Thymus (tissue), 11 donors: ENCODE results near the gene ATN1. TPM values are rescaled to one million over a fixed set of nuclear protein-coding genes. Genes with fewer than 3 reads are reported as not detected.
A peak's percentile ranks its signal among the peaks of the same experiment; 100 is the strongest.

Source experiments
- DNase-seq, 9 donors: peaks; one replicate each; pipeline ENCODE4 v3.0.0-alpha.2; 2013; ENCODE audit warnings: low spot score in 9 of 9, low read depth in 6 of 9, missing footprints in 1 of 9
- H3K27ac ChIP-seq, 2 donors: one replicate each; pipeline ENCODE4 v1.5.1; 2013; ENCODE audit warnings: control low read depth in 1 of 2, low read depth in 1 of 2, low read length in 1 of 2, mild to moderate bottlenecking in 1 of 2, moderate library complexity in 1 of 2
- H3K27me3 ChIP-seq, 2 donors: one replicate each; pipeline ENCODE4 v1.5.1; 2013; ENCODE audit warnings: low read length in 1 of 2; ENCODE audit not compliant: control insufficient read depth in 2 of 2, insufficient read depth in 1 of 2
- H3K36me3 ChIP-seq, 2 donors: one replicate each; pipeline ENCODE4 v1.5.1; 2013; ENCODE audit warnings: low read length in 1 of 2, mild to moderate bottlenecking in 1 of 2, moderate library complexity in 1 of 2; ENCODE audit not compliant: control insufficient read depth in 2 of 2, insufficient read depth in 2 of 2
- H3K4me1 ChIP-seq, 2 donors: one replicate each; pipeline ENCODE4 v1.5.1; 2013; ENCODE audit warnings: low read length in 2 of 2; ENCODE audit not compliant: control insufficient read depth in 2 of 2, insufficient read depth in 2 of 2
- H3K4me3 ChIP-seq, 2 donors: one replicate each; pipeline ENCODE4 v1.5.1; 2013; ENCODE audit warnings: low read length in 2 of 2, control low read depth in 1 of 2, mild to moderate bottlenecking in 1 of 2
- H3K9me3 ChIP-seq, 2 donors: one replicate each; pipeline ENCODE4 v1.5.1; 2013; ENCODE audit warnings: low read length in 1 of 2, mild to moderate bottlenecking in 1 of 2; ENCODE audit not compliant: control insufficient read depth in 2 of 2, insufficient read depth in 1 of 2
- WGBS: extraction: QIAGEN DNeasy Blood & Tissue Kit; methylation state at CpG from one replicate; pipeline ENCODE4 v1.1.7; 2013; 5-methylcytosine and 5-hydroxymethylcytosine counted together
- polyA plus RNA-seq: library from polyadenylated mRNA; stranded (reverse); fragments of 200-250 nt; gene quantifications from one replicate; pipeline ENCODE4 v1.2.3, GENCODE V29; 2013
- total RNA-seq: library from RNA; stranded (reverse); fragments of 120-200 nt; gene quantifications from one replicate; pipeline ENCODE4 v1.2.4, GENCODE V29; 2013
- donor health status: healthy.

Gene ATN1
- total and polyA plus RNA-seq, 2 donors: 1.6 to 30.3 TPM

- no peaks in the 10 kb centered on the region for H3K4me1 ChIP-seq
- no peaks in the 10 kb centered on the region for H3K9me3 ChIP-seq
- WGBS: 99% methylated on average over 4 of the region's 4 CpGs
- H3K36me3 ChIP-seq: peaks cover 77 to 89% of the 10 kb centered on the region in 2 donors
- H3K4me3 ChIP-seq: no peak overlapping the region
- H3K27me3 ChIP-seq: no peaks in the 10 kb centered on the region
- no peak for DNase-seq
- no peak overlapping the region for H3K27ac ChIP-seq
Measured at GRCh38 chr12:6980075-6980474, 52.3 kb downstream of the ATN1 start.

DNA sequence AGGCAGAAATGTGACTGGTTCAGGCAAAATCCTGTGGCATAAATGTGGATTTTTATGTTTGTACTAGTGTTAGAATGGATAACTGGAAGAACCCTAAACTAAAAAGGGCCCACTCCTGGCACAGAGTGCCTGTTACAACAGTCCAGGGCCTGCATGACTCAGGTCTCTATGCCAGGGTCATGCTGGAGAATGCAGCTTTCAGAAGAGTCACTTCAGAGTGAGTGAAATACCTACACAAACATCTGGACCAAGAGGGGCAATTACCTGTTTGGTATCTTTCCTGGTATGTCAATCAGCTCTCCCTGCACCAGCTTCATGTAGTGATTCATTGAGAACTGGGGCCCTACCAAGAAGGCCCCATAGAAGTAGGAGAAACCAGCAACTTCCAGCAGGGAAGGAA, 53.0 kb downstream of the ATN1 start:
- no peaks in the 10 kb centered on the region for H3K4me1 ChIP-seq
- no peaks in the 10 kb centered on the region for H3K27me3 ChIP-seq
- no peak overlapping the region for H3K27ac ChIP-seq
- H3K9me3 ChIP-seq: no peaks in the 10 kb centered on the region
- peaks cover 70 to 85% of the 10 kb centered on the region in 2 donors for H3K36me3 ChIP-seq
- no peak for DNase-seq
- no peak overlapping the region for H3K4me3 ChIP-seq

DNA sequence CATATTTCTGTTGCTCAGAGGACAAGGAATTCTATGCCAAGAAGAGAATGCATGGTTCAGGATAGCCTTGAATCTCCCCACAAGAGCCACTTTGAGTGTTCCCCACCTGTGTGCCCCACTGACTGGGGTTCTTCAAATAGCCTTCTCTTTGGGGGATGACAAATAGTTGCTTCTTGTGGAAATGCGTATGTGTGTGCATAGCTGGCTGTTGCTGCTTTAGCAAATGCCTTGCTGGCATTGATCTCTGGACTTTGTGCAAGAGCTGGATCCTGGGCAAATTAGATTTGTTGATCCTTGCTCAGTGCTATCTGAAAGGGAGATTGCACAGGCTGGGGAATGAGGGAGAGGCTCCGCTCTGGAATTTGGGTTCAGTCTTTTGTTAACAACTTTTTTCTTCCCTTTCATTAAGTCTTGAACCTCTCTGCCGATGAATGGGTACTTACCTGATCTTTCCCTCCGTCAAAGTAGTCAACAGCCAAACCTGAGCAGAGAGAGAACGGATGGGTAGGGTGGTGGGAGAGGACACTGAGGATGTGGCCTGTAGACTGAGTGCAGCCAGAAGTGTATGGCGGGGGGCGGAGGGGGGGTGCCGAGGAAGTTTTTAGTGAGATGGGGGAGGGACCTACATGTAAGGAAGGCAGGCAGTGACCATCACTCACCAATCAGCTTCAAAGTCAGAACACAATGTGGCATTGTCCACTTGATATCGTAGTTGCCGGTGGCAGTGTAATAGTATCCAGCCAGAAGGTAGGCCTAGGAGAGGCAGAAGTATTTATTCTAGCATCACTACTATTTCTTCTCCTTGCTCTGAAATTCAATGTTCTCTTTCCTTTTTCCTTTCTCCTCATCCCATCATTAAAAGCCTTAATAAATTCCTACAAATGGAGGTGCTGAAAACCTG, 53.6 kb downstream of the ATN1 start:
- Histone ChIP-seq H3K27ac (no peak overlapping the region), H3K4me1 (no peaks in the 10 kb centered on the region), H3K27me3 (no peaks in the 10 kb centered on the region), H3K9me3 (no peaks in the 10 kb centered on the region), H3K4me3 (no peak overlapping the region), H3K36me3 (peaks cover 64 to 82% of the 10 kb centered on the region in 2 donors)
- DNase-seq: no peak
- WGBS: 96% methylated on average over 10 of the region's 10 CpGs

DNA sequence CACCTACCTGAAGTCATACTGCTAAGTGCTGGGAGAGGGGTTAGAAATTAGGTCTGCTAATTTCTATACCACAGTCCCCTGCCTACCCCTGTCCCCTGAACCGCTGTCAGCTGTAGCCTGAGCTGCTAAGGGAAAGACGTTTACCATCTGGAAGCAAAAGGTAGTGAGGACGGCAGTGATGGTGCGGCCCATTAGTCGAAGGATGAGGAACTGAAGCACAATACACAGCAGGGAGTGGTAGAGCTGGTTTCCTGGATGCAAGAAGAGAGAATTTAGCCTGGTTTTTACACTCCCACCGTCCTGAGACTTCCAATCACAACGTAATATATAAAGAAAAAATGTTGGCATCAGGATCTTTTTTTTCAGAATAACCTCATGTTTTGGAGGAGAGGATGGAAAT, 54.8 kb downstream of the ATN1 start:
- no peaks in the 10 kb centered on the region for H3K27me3 ChIP-seq
- no peak for DNase-seq
- 98% methylated on average over 7 of the region's 7 CpGs for WGBS
- H3K36me3 ChIP-seq: peaks cover 56 to 70% of the 10 kb centered on the region in 2 donors
- H3K9me3 ChIP-seq: no peaks in the 10 kb centered on the region
- H3K4me3 ChIP-seq: no peak overlapping the region
- no peak overlapping the region for H3K27ac ChIP-seq
- no peaks in the 10 kb centered on the region for H3K4me1 ChIP-seq

DNA sequence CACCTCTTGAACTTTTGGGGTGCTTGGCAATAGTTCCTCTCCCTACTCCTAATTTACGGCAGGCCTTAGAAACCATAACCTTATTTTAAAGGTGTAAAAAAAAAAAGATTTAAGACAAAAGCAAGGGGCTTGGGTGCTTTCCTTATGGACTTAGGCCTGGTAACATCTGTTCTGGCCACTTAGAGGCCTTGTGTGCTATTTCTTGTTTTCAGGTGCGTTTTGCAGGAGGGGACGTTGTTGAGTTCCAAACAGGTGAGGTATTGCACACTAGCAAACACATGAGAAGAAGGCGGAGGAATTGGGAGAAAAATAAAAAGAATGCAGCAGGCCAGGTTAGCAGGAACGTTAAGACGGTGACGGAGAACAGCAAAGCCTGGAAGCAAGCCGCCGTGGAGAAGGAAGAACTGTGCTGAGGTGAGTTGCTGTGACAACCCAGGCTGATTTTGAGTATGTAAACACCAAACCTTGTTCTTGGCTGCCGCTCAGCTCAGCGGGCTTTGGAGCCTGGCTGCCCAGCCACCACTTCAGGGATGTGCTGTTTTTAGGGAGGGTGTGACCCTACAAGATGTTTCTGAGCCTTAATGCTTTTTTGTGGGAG, 60.3 kb downstream of the ATN1 start:
- Histone ChIP-seq H3K27me3 (no peaks in the 10 kb centered on the region), H3K4me1 (no peaks in the 10 kb centered on the region), H3K27ac (peak overlapping the region in 1 of 2 donors; percentile 64), H3K36me3 (peaks cover 14 to 28% of the 10 kb centered on the region in 2 donors), H3K9me3 (peaks cover 0 to 1% of the 10 kb centered on the region in 2 donors), H3K4me3 (no peak overlapping the region)
- DNase-seq: no peak
- 92% methylated on average over 11 of the region's 11 CpGs for WGBS

Other genes starting within 250 kb of the ATN1 start
- 17.2 TPM for gene ZNF384, start 238.6 kb upstream of the ATN1 start, total RNA-seq
- gene ZNF384, start 238.6 kb upstream of the ATN1 start, polyA plus RNA-seq: 39.3 TPM
- 0.09 TPM for gene PIANP, start 227.1 kb upstream of the ATN1 start, total RNA-seq
- 0.23 TPM for gene PIANP, start 227.1 kb upstream of the ATN1 start, polyA plus RNA-seq
- gene COPS7A, start 203.9 kb upstream of the ATN1 start, total RNA-seq: 28.0 TPM
- gene COPS7A, start 203.9 kb upstream of the ATN1 start, polyA plus RNA-seq: 39.8 TPM
- gene MLF2, start 174.8 kb upstream of the ATN1 start, total RNA-seq: 69.5 TPM
- 131 TPM for gene MLF2, start 174.8 kb upstream of the ATN1 start, polyA plus RNA-seq
- 21.9 TPM for gene PTMS, start 161.6 kb upstream of the ATN1 start, total RNA-seq
- 186 TPM for gene PTMS, start 161.6 kb upstream of the ATN1 start, polyA plus RNA-seq
- 1.5 TPM for gene LAG3, start 155.4 kb upstream of the ATN1 start, total RNA-seq
- gene LAG3, start 155.4 kb upstream of the ATN1 start, polyA plus RNA-seq: 4.8 TPM
- 91.9 TPM for gene CD4, start 138.4 kb upstream of the ATN1 start, total RNA-seq
- gene CD4, start 138.4 kb upstream of the ATN1 start, polyA plus RNA-seq: 50.9 TPM
- 1.4 TPM for gene GPR162, start 106.1 kb upstream of the ATN1 start, total RNA-seq
- gene GPR162, start 106.1 kb upstream of the ATN1 start, polyA plus RNA-seq: 4.4 TPM
- gene P3H3, start 99.6 kb upstream of the ATN1 start, total RNA-seq: 1.0 TPM
- 4.4 TPM for gene P3H3, start 99.6 kb upstream of the ATN1 start, polyA plus RNA-seq
- gene GNB3, start 87.0 kb upstream of the ATN1 start, total RNA-seq: 0.14 TPM
- 1.3 TPM for gene GNB3, start 87.0 kb upstream of the ATN1 start, polyA plus RNA-seq
- 44.3 TPM for gene CDCA3, start 76.7 kb upstream of the ATN1 start, total RNA-seq
- 5.9 TPM for gene CDCA3, start 76.7 kb upstream of the ATN1 start, polyA plus RNA-seq
- 61.1 TPM for gene USP5, start 75.8 kb upstream of the ATN1 start, total RNA-seq
- 32.2 TPM for gene USP5, start 75.8 kb upstream of the ATN1 start, polyA plus RNA-seq
- 628 TPM for gene TPI1, start 60.4 kb upstream of the ATN1 start, total RNA-seq
- 282 TPM for gene TPI1, start 60.4 kb upstream of the ATN1 start, polyA plus RNA-seq
- gene SPSB2, start 54.7 kb upstream of the ATN1 start, total RNA-seq: 10.7 TPM
- gene SPSB2, start 54.7 kb upstream of the ATN1 start, polyA plus RNA-seq: 14.9 TPM
- 6.2 TPM for gene LRRC23, start 23.1 kb upstream of the ATN1 start, total RNA-seq
- gene LRRC23, start 23.1 kb upstream of the ATN1 start, polyA plus RNA-seq: 11.5 TPM
- gene ENO2, start 13.4 kb upstream of the ATN1 start, total RNA-seq: 12.1 TPM
- 29.3 TPM for gene ENO2, start 13.4 kb upstream of the ATN1 start, polyA plus RNA-seq
- not detected for gene RNU7-1, start 15.9 kb downstream of the ATN1 start, total RNA-seq
- not detected for gene RNU7-1, start 15.9 kb downstream of the ATN1 start, polyA plus RNA-seq
- gene C12orf57, start 16.1 kb downstream of the ATN1 start, total RNA-seq: 446 TPM
- gene C12orf57, start 16.1 kb downstream of the ATN1 start, polyA plus RNA-seq: 421 TPM
- gene PTPN6, start 23.4 kb downstream of the ATN1 start, total RNA-seq: 147 TPM
- 213 TPM for gene PTPN6, start 23.4 kb downstream of the ATN1 start, polyA plus RNA-seq
- gene PHB2, start 42.7 kb downstream of the ATN1 start, total RNA-seq: 288 TPM
- gene PHB2, start 42.7 kb downstream of the ATN1 start, polyA plus RNA-seq: 149 TPM
- 56.2 TPM for gene EMG1, start 43.0 kb downstream of the ATN1 start, total RNA-seq
- gene EMG1, start 43.0 kb downstream of the ATN1 start, polyA plus RNA-seq: 27.6 TPM
- gene LPCAT3, start 90.5 kb downstream of the ATN1 start, total RNA-seq: 16.1 TPM
- 28.2 TPM for gene LPCAT3, start 90.5 kb downstream of the ATN1 start, polyA plus RNA-seq
- 74.2 TPM for gene C1S, start 132.8 kb downstream of the ATN1 start, total RNA-seq
- gene C1S, start 132.8 kb downstream of the ATN1 start, polyA plus RNA-seq: 196 TPM
- gene C1R, start 164.5 kb downstream of the ATN1 start, total RNA-seq: 51.5 TPM
- 149 TPM for gene C1R, start 164.5 kb downstream of the ATN1 start, polyA plus RNA-seq
- gene C1RL, start 181.3 kb downstream of the ATN1 start, total RNA-seq: 17.4 TPM
- 54.8 TPM for gene C1RL, start 181.3 kb downstream of the ATN1 start, polyA plus RNA-seq
- gene RBP5, start 200.9 kb downstream of the ATN1 start, total RNA-seq: 19.4 TPM
- gene RBP5, start 200.9 kb downstream of the ATN1 start, polyA plus RNA-seq: 12.0 TPM
- 16.5 TPM for gene CLSTN3, start 202.4 kb downstream of the ATN1 start, total RNA-seq
- 25.3 TPM for gene CLSTN3, start 202.4 kb downstream of the ATN1 start, polyA plus RNA-seq